Fibroblast of peridontal ligament (primary cell): ENCODE data around the gene GINS3.

Experiments used
- DNase-seq: peaks from one replicate; pipeline ENCODE4 v3.0.0-alpha.2; 2010; ENCODE audit errors: extremely low read depth

The GINS3 gene

DNA sequence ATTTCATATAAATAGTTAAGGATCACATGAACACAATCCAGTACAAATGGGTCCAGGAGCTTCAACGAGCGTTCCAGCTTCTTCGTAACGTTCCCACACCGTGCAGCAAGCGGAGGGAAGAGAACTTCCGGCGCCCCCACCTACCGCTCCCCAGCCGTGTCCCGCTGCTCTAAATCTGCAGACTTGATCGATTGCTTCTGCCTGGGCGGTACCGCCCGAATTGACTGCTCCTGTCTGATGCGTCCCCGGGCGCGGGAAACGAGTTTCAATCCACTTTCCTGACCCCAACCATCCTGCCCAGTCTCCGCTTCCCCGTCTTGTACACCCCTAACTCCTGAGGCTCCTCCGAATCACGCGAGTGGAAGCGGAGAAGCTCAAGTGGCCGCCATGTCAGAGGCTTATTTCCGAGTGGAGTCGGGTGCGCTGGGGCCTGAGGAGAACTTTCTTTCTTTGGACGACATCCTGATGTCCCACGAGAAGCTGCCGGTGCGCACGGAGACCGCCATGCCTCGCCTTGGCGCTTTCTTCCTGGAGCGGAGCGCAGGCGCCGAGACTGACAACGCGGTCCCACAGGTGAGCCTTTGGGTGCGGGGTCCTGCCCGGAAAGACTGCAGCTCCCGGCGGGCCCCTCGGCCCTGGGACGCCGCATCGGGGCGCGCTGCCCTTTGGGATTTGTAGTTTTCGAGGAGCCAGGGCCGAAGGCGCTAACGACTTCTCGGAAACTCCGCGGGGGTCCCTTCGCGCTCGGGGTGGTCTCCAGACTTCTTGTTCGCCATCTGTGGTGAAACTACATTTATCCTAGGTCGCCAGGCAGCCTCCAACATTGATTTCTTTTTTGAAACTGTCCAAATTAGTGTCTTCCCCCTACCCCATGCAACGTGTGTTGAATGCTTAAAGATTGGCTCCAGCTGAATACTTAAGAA lies at the start of gene GINS3:
Gene GINS3, plus strand, starts transcription at position 257 of the 923 bp plus-strand sequence. Its CDS starts 131 bp downstream, at position 388.
- peak; percentile 88 for DNase-seq

DNA sequence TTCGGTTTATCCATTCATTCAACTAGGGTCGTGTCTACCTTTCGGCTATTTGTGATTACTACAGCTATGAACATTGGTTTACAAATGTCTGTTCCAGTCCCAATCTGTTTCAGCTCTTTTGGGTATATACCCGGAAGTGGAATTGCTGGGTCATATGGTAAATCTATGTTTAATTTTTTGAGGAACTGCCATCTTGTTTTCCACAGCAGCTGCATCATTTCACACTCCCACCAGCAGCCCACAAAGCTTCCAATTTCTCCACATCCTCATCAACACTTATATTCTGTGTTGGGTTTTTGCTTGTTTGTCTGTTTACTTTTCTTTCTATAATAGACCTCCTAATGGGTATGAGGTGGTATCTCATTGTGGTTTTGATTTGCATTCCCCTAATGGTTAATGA lies 48.7 kb upstream of the GINS3 start:
- no peak for DNase-seq

DNA sequence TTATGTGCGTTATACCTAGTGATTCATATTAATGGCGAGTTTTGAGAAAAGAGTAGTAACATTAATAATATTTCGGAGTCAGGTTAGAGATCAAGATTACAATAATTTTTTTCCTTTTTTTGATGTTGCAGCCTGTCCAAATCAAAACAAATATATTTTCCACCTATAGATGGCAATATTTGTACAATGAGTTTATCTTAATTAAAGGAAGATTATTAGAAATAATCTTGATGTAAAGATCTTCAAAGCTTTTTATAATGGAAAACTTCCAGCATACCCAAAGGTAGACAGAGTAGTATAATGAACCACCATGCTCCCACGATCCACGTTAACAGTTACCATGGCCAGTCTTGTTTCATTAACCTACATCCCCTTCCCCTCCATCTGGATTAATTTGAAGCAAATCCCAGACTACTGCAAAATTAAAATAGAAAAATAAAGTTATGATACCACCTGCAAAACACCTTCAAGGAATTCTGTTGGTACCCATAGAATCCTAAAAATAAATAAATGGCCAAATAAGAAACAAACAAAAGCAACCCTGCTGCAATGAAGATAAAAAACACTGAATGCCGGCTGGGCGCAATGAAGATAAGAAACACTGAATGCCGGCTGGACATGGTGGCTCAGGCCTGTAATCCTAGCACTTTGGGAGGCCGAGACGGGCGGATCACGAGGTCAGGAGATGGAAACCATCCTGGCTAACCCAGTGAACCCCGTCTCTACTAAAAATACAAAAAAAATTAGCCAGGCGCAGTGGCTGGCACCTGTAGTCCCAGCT lies 46.5 kb upstream of the GINS3 start:
- DNase-seq, result peak; percentile 13

DNA sequence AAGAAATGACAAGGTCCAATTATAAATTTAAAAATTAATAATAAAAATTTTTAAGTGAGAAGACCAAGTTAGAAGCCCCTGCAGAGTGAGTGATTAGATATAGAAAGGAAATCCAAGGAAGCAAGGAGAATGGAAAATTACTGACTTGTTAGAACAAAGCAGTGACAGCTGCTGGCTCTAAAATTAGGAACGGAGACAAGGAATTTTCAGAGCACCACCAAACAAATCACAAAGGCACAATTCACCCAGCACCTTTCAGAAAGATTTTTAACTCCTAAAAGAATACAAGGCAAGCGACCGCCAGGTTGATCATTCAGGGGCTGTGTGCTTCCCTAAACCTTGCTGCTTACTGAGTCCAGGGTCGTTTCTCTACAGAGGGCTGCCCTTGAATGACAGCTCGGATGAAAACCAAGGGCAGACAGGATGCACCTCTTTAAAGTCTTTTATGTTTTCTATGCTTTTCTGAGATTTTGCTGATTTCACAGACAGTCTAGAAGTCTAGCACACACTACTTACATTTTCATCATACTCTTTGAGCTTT lies 45.4 kb upstream of the GINS3 start:
- no peak for DNase-seq

DNA sequence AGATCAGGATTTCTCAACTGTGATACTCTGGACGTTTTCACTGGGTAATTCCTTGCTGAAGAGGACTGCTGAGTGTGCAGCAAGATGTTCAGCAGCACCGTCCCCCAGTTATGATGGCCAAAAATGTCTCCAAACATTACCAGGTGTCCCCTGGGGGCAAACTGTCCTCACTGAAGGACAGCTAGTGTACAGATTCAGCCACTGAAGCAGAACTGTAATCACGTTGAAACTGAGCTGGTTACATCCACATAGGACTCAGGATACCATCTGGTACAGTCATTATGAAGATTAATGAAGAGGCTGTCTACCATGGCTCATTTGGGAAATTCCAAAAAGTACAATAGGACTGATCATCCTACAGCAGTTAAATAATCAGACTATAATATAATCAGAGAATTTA lies 43.3 kb upstream of the GINS3 start:
- DNase-seq, result no peak

DNA sequence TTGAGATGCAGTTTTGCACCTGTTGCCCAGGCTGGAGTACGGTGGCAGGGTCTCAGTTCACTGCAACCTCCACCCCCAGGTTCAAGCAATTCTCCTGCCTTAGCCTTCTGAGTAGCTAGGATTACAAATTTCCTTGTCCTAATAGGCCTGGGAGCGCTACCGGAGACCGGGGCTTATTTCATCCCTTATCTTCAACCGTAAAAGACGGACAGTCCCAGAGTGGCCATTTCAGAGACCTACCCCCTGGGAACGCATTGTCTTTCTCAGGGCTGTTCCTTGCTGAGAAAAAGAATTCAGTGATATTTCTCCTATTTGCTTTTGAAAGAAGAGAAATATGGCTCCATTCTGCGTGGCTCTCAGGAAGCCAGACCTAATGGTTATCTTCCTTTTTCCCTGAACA lies 39.6 kb upstream of the GINS3 start:
- DNase-seq, result no peak

DNA sequence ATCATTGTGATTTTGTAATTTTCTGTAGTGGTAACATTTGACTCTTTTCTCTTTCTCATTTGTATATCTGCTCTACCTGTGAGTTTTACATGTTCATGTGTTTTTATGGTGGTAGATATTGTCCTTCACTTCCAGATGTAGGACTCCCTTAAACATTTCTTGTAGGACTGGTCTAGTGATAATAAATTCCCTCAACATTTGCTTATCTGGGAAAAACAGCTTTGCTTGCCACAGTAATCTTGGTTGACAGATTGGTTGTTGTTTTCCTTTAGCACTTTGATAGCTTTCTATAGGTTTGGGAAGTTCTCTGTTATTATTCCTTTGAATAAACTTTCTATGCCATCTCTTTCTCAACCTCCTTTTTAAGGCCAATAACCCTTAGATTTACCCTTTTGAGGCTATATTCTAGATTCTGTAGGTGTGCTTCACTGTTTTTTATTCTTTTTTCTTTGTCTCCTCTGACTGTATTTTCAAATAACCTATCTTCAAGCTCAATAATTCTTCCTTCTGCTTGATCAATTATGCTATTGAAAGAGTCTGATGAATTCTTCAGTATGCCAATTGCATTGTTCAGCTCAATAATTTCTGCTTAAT lies 32.1 kb upstream of the GINS3 start:
- DNase-seq, result no peak

DNA sequence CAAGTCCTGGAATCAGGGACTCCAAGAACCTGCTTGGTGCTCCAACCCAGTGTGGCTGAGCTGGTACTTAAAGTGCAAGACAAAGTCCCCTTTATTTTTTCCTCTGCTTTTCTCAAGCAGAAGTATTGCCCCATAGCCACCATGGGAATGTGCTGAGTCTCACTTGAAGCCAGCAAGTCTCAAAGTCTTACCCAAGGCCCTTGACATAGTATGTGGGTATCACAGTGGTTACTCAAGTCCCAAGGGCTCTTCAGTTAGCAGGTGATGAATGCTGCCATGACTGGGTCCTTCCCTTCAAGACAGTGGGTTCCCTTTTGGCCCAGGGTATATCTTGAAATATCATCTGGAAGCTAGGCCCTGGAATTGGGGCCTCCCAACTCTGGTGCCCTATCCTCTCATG lies 30.5 kb upstream of the GINS3 start:
- DNase-seq, result no peak

DNA sequence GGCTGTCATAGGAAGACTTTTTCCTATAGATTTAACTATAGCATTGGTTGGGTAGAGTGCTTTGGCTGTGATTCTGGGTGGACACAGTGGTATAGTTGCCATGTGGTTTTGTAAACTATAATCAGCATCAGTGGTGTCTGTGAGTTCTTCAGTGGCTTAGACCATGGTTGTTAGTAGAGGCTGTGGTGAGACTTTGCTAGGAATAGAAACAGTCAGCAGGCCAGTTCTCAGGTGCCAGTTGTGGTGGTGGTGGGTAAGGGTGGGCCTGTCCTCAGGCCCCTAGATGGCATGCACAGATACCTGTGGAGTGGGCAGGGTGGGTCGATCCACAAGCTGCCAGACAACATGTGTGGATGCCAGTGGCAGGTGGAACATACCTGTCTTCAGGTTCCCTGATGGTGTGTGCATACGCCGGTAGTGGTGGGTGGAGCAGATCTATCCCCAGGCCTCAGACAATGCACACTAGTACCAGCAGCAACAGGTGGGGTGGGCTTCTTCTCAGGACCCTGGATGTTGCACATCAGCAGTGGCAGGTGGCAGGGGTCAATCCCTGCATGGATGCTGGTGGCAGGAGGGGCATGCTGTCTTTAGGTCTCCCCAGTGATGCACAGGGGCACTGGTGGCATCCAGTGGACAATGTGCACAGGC lies 28.4 kb upstream of the GINS3 start:
- DNase-seq, result no peak

DNA sequence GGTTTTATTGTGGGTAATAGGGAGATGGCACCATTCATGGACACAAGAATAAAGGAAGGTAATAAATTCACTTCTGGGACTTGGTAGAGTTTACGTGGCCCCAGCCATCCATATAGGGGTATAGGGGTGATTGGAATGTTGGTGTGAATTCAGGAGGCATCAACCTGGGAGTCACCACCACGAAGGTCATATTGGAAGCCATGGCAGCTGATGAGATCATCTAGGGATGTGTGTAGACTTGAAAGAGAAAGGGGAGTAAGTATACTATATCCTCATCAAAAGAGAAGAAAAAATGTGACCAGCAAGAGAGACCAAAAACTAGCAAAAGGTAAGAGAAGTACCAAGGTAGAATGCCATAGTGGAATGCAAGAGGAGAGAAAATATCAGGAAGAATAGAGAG lies 26.6 kb upstream of the GINS3 start:
- DNase-seq, result no peak

DNA sequence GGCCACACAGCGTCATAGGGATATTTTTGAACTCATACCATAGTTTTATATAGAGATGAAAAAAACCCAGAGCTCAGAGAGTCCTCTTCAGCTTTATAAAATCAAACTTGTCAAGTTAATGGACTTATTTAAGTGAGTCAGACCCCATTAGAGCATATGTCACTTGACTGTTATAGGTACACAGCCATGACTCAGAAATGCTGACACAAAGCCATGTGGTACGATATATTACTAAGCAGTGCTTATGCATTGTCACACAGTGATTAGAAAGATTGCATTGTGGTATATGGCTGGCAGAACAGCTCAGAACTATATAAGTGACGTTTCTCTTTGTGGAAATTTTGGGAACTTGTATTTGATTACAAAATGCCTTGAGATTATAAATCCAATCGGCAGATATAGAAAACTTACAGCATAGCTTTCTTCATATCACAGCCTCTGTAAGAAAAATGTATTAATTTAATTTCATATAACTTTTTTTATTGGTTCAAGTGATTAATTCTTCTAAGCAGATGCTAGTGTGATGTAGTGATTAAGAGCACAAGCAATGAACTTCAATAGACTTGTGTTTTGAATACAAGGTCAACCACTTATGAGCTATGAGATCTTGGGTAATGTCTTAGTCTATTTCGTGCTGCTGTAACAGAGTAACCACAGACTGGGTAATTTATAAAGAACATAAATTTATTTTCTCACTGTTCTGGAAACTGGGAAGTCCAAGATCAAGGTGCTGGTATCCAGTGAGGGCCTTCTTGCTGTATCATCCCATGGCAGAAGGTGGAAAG lies 25.8 kb upstream of the GINS3 start:
- DNase-seq, result peak; percentile 3

DNA sequence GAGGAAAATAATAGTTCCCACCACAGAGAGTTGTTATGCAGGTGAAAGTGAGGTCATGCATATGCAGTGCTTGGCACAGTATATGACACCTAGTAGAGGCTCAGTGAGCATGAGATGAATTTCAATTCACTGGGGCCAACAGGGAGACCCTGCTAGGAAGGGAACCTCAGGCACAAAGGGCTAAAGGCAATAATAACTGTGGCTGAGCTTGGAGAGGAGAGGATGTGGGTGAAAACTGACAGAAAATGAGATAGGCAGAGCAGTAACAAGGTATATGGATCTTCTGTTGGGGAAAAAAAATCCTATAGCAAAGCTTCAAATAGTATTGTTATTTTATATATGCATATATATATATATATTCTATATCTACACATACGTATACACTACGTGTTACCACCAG lies 25.0 kb upstream of the GINS3 start:
- no peak for DNase-seq

DNA sequence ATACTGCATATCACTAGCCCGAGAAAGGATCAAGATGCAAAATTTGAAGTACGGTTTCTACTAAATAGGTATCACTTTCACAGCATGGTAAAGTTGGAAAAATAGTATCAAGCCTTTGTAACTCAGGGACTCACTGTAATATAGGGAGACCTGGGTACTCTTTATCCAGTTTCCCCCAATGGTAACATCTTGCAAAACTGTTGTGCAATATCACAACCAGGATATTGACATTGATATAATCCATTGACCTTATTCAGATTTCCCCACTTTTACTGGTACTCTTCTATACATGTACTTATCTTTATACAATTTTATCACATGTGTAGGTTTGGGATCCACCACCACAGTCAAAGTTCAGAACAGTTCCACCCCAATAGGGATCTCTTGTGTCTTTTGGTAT lies 20.4 kb upstream of the GINS3 start:
- DNase-seq, result no peak

DNA sequence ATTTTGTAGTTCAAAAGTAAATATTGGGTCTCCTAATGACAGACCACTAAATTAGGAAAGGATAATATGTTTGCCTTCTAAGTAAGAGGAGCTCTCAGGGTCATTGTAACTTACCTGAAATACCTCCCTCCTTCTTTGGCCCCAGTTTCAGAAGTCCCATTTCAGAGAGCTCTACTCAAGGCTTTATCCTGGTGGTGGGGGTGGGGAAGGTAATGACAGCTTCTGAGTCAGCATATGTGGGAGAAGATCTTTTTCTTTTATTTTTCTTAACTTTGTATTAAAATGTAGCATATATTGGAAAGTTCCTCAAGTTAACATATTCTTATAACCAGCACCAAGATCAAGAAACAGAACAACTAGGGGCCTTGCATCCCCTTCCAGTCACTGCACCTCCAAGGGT lies 16.9 kb upstream of the GINS3 start:
- DNase-seq, result no peak

DNA sequence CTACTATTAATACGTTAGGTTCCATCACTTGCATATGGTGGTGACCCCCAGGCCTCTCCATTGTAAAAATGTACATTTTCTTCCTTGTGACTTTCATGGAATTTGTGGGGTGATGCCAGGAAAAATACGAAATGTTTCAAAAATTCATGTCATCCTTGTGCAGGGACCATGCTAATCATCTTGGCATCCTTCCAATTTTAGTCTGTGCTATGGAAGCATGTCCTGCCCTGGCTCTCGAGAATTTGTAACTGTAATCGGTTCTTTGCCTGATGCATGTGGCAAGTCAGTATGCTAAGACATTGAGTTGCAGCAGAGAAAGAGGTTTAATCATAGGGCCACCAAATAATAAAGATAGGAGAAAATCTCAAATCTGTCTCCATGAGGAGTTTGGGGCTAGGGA lies 14.3 kb upstream of the GINS3 start:
- peak; percentile 10 for DNase-seq

DNA sequence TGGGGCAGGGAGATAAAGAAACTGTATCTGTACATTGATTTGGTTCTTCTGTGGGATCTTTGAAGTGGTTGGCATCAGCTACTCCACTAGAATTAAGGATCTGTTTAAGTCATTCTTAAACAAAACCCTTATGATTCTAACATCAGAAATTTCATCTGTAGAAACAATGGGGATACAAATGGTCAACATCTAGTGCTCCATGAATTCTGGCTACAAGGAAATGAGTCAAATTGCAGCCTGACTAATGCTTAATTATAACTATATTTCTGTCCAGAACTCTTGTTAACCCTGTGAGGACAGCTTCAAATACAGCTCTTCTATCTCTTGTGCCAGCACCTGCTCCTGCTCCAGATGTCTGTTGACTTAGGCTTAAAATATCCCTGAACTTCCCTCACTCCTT lies 13.9 kb upstream of the GINS3 start:
- no peak for DNase-seq

DNA sequence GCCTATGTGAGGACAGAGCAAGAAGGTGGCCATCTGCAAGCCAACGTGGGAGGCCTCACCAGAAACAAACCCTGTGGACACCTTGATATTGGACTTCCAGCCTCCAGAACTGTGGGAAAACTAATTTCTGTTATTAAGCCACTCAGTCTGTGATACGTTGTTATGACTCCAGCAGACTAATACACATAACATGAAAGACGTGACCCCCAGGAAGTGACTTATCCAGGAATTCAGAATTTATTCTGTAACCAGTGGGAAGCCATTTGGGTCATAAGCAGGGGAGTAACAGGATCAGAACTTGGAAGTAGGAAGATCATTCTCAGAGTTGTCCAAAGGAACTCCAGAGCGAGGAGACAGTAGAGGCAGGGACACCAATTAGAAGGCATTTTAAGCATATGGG lies 12.5 kb upstream of the GINS3 start:
- no peak for DNase-seq

DNA sequence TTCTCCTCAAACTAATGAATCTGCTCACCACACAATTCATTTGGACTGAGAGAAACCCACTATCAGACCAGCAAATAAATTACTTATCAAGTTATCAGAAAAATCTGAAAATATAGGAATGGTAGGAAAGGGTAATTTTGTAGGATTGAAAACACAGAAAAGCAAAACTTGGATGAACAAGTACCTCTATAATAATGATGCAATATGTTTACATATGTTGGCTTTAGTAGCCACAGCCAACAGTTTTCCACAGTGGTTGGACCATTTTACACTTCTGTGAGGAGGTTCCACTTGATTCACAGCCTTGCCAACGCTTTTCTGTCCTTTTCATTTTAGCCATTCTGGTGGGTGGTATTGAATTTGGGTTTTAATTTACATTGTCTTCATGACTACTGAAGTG lies 10.6 kb upstream of the GINS3 start:
- DNase-seq, result no peak

DNA sequence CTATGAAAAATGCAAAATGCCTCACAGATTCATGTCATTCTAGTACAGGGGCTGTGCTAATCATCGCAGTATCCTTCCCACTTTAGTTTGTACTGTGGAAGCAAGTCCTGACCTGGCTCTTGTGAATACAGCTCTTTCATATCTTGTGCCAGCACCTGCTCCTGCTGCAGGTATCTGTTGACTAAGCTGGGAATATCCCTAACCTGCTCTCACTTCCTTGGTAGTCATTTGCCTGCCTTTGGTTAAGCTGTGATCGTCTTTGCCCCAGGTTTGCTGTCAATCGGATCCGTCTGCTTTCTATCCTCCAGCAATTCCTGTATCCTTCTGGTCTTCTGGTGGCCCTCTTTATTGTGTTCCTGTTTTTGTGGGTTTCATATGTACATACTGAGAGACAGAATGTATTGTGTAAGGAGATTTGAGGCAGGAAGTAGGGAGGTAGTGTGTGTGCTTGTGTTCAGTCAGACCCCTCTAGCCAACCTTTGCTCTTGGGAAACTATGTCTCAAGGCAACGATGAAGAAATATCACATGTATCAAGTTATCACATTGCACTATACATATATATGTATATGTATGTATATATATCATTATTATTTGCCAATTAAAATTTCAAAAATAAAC lies 7.7 kb upstream of the GINS3 start:
- no peak for DNase-seq

DNA sequence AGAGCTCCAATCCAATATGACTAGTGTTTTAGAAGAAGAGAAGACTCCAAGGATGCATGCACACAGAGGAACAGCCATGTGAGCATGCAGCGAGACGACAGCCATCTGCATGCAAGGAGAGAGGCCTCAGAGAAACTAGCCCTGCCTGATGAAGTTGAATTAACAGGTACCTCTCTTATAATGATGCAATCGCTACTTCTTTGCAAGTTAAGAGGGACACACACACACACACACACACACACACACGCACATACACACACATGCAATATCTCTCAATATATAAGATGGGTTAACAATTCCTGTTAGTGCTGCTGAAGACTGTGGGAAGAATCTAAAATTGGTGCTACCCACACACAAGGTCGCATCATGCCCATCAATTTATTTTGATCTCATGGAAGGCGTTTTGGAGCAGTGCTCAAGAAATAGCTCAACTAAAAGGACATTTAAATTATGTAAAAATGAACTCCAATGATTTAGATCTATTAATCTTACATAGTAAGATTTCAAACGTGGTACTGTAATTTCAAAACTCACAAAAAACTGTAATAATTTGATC lies 7.0 kb upstream of the GINS3 start:
- no peak for DNase-seq
